Astrocyte (in vitro differentiated cells and primary cell): ENCODE results near the gene LRRTM3. TPM values are rescaled to one million over a fixed set of nuclear protein-coding genes. Genes with fewer than 3 reads are reported as not detected.

Source experiments
- DNase-seq: peaks from one replicate; pipeline ENCODE4 v3.0.0-alpha.2; 2010; ENCODE audit warnings: low read depth
- FAIRE-seq: peaks from 2 replicates; lab custom pipeline; 2011; peaks lifted over from hg19 to GRCh38; lab: Jason Lieb, UNC
- H2AFZ ChIP-seq: 2 replicates; pipeline ENCODE4 v1.6.0; 2012; ENCODE audit warnings: low read depth, low read length, inconsistent platforms
- H3K27ac ChIP-seq: 2 replicates; pipeline ENCODE4 v1.5.1; 2011; ENCODE audit warnings: low read depth, low read length, inconsistent platforms
- H3K27me3 ChIP-seq: 2 replicates; pipeline ENCODE4 v1.6.0; 2011; ENCODE audit warnings: low read length, inconsistent platforms; ENCODE audit not compliant: insufficient read depth
- H3K36me3 ChIP-seq: 2 replicates; pipeline ENCODE4 v1.5.1; 2011; ENCODE audit warnings: low read length, inconsistent platforms; ENCODE audit not compliant: insufficient read depth
- H3K4me1 ChIP-seq: 2 replicates; pipeline ENCODE4 v1.5.1; 2011; ENCODE audit warnings: low read length, inconsistent platforms; ENCODE audit not compliant: insufficient read depth
- H3K4me2 ChIP-seq: 2 replicates; pipeline ENCODE4 v1.6.0; 2012; ENCODE audit warnings: low read length, inconsistent platforms
- H3K4me3 ChIP-seq: 2 replicates; pipeline ENCODE4 v1.5.1; 2011; ENCODE audit warnings: low read depth, mild to moderate bottlenecking, low read length, inconsistent platforms; ENCODE audit not compliant: insufficient read depth
- H3K79me2 ChIP-seq: 2 replicates; pipeline ENCODE4 v1.6.0; 2012; ENCODE audit warnings: mild to moderate bottlenecking, low read length, inconsistent platforms; ENCODE audit not compliant: insufficient read depth
- H3K9ac ChIP-seq: 2 replicates; pipeline ENCODE4 v1.6.0; 2012; ENCODE audit warnings: mild to moderate bottlenecking, low read length, inconsistent platforms
- H3K9me3 ChIP-seq: 2 replicates; pipeline ENCODE4 v1.5.1; 2012; ENCODE audit warnings: low read depth, mild to moderate bottlenecking, low read length, inconsistent platforms; ENCODE audit not compliant: insufficient read depth
- H4K20me1 ChIP-seq: 2 replicates; pipeline ENCODE4 v1.6.0; 2012; ENCODE audit warnings: low read length, inconsistent platforms; ENCODE audit not compliant: insufficient read depth
- H3K27ac Mint-ChIP-seq: one replicate; pipeline ENCODE4 v1.8.0; 2021; ENCODE audit warnings: mild to moderate bottlenecking, mixed read lengths; ENCODE audit not compliant: unreplicated experiment
- H3K27me3 Mint-ChIP-seq: one replicate; pipeline ENCODE4 v1.8.0; 2021; ENCODE audit warnings: low read depth, mixed read lengths; ENCODE audit not compliant: unreplicated experiment
- H3K36me3 Mint-ChIP-seq: one replicate; pipeline ENCODE4 v1.8.0; 2021; ENCODE audit warnings: low read depth, mixed read lengths; ENCODE audit not compliant: unreplicated experiment
- H3K4me1 Mint-ChIP-seq: one replicate; pipeline ENCODE4 v1.8.0; 2021; ENCODE audit warnings: low read depth, mixed read lengths; ENCODE audit not compliant: unreplicated experiment
- H3K4me3 Mint-ChIP-seq: one replicate; pipeline ENCODE4 v1.8.0; 2021; ENCODE audit warnings: mild to moderate bottlenecking, moderate library complexity, mixed read lengths; ENCODE audit not compliant: unreplicated experiment
- H3K9me3 Mint-ChIP-seq: one replicate; pipeline ENCODE4 v1.8.0; 2021; ENCODE audit warnings: mild to moderate bottlenecking, mixed read lengths; ENCODE audit not compliant: unreplicated experiment
- CTCF ChIP-seq: IDR thresholded peaks from 2 replicates; pipeline ENCODE4 v1.5.1; 2011; ENCODE audit warnings: low read depth, mild to moderate bottlenecking, inconsistent platforms, low read length, moderate library complexity; ENCODE audit not compliant: insufficient read depth
- EZH2 ChIP-seq: IDR thresholded peaks from 2 replicates; pipeline ENCODE4 v1.6.1; 2012; ENCODE audit warnings: mild to moderate bottlenecking, low read length, inconsistent platforms; ENCODE audit not compliant: insufficient read depth
- total RNA-seq: library from RNA; stranded (reverse); gene quantifications from 2 replicates; pipeline ENCODE4 v1.2.1, GENCODE V29; 2021

Gene LRRTM3
- total RNA-seq, 1 donor from 2014 or later, result 0.09 TPM

DNA sequence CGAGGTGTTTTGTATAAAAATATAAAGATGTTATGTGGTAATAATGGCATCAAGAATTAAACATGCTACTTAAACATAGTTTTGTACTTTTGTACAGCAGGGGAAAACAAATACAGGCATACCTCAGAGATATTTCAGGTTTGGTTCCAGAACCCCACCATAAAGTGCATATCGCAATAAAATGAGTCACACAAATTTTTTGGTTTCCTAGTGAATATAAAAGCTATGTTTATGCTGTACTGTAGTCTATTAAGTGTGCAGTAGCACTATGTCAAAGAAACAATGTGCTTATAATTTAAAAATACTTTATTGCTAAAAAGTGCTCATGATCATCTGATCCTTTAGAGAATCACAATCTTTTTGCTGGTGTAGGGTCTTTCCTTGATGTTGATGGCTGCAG lies 17.8 kb downstream of the LRRTM3 start:
- no peaks in the 10 kb centered on the region for H3K4me1 ChIP-seq

DNA sequence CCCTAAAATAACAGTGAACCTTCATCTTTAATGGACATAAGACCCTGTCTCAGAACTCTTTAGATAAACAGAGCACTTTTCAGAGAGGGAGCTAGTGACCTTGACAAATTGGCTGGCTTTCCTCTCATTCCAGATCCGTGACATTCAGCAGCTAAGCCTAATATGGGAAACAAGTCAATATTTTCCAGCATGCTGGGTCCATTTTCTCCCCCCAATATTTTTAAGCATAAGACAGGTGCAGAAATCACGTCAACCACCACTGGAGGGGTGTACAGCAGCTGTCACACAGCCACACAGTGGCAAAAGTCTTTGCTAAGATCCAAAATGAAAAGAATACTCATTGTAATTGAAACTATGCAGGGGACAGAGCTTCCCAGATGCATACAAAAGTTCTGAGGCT lies 26.1 kb downstream of the LRRTM3 start:
- no peak for FAIRE-seq
- Mint-ChIP-seq H3K4me1 (no peaks in the 10 kb centered on the region), H3K36me3 (no peaks in the 10 kb centered on the region)

More for the DNA sequence above, 17.8 kb downstream of the LRRTM3 start:
- Histone ChIP-seq H3K4me3 (no peak overlapping the region), H4K20me1 (no peaks in the 10 kb centered on the region), H3K9me3 (no peaks in the 10 kb centered on the region), H2AFZ (no peak overlapping the region), H3K4me2 (no peak overlapping the region), H3K79me2 (no peaks in the 10 kb centered on the region), H3K36me3 (no peaks in the 10 kb centered on the region), H3K27me3 (no peaks in the 10 kb centered on the region), H3K9ac (no peak overlapping the region), H3K27ac (no peak overlapping the region)
- Mint-ChIP-seq H3K4me3 (no peak overlapping the region), H3K27me3 (no peaks in the 10 kb centered on the region), H3K27ac (no peak overlapping the region), H3K4me1 (peaks cover 1% of the 10 kb centered on the region), H3K36me3 (no peaks in the 10 kb centered on the region), H3K9me3 (no peaks in the 10 kb centered on the region)
- FAIRE-seq (no peak), DNase-seq (no peak)
- TF ChIP-seq CTCF (no peak), EZH2 (no peak)

More for the DNA sequence above, 26.1 kb downstream of the LRRTM3 start:
- TF ChIP-seq EZH2 (no peak), CTCF (no peak)
- H3K79me2 ChIP-seq, result no peaks in the 10 kb centered on the region
- DNase-seq, result no peak
- no peaks in the 10 kb centered on the region for H3K9me3 ChIP-seq
- no peak overlapping the region for H3K4me3 ChIP-seq
- no peak overlapping the region for H2AFZ ChIP-seq
- no peaks in the 10 kb centered on the region for H3K27me3 ChIP-seq
- H4K20me1 ChIP-seq, result no peaks in the 10 kb centered on the region
- no peaks in the 10 kb centered on the region for H3K36me3 ChIP-seq
- no peak overlapping the region for H3K27ac ChIP-seq
- H3K4me2 ChIP-seq, result no peak overlapping the region
- Mint-ChIP-seq H3K27ac (no peak overlapping the region), H3K9me3 (no peaks in the 10 kb centered on the region), H3K27me3 (no peaks in the 10 kb centered on the region), H3K4me3 (no peak overlapping the region)
- no peaks in the 10 kb centered on the region for H3K4me1 ChIP-seq
- H3K9ac ChIP-seq, result no peak overlapping the region
